LNCAP (cell line): ENCODE data around the gene TCEA2.

Experiments
- TF ChIP-seq, protein P1 (sequence below): fragments of 450-650 bp; IDR thresholded peaks from 2 replicates; pipeline ENCODE4 v1.5.1; 2017; ENCODE audit warnings: mild to moderate bottlenecking

Gene TCEA2

GRCh38 chr20:64062596-64063388, at the start of gene TCEA2:
Gene TCEA2 (plus strand): TSS chr20:64063198. CDS start chr20:64063313, 115 bp downstream.
- TF ChIP-seq, protein P1, sequence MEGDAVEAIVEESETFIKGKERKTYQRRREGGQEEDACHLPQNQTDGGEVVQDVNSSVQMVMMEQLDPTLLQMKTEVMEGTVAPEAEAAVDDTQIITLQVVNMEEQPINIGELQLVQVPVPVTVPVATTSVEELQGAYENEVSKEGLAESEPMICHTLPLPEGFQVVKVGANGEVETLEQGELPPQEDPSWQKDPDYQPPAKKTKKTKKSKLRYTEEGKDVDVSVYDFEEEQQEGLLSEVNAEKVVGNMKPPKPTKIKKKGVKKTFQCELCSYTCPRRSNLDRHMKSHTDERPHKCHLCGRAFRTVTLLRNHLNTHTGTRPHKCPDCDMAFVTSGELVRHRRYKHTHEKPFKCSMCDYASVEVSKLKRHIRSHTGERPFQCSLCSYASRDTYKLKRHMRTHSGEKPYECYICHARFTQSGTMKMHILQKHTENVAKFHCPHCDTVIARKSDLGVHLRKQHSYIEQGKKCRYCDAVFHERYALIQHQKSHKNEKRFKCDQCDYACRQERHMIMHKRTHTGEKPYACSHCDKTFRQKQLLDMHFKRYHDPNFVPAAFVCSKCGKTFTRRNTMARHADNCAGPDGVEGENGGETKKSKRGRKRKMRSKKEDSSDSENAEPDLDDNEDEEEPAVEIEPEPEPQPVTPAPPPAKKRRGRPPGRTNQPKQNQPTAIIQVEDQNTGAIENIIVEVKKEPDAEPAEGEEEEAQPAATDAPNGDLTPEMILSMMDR = no peak

GRCh38 chr20:64015635-64016034, 47.4 kb upstream of the TCEA2 start:
- TF ChIP-seq, protein P1 = no peak

GRCh38 chr20:64021124-64021975, 41.6 kb upstream of the TCEA2 start:
- TF ChIP-seq, protein P1 = no peak

DNA sequence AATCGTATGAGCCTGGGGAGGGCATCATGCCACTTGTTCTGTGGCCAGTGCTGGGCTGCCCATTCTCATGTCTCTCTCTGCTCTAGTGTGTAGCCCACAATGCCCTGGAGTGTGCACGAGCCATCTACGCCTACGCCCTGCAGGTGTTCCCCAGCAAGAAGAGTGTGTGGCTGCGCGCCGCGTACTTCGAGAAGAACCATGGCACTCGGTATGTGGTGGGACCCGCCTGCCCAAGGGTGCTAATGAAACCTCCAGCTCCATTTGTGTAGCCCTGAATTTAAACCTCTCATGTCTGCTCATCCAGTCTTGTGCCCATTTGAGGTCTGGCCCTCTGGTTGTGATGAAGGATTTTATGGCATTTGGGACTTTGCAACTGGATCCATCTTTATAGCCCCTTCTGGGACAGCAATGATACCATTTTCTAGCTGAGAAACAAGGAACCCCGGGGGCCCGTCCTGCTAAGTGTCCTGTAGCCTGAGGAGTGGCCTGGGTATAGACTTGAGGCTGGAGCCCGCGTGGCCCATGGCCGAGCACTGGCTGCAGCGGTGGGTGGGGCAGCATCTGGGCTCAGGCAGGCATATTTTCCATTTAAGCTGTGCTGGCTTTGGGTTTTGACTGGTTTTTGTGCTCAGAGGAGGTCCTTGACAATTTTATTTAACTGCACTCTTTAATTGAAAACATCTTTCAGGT, 40.2 kb upstream of the TCEA2 start:
- TF ChIP-seq, protein P1 = no peak

DNA sequence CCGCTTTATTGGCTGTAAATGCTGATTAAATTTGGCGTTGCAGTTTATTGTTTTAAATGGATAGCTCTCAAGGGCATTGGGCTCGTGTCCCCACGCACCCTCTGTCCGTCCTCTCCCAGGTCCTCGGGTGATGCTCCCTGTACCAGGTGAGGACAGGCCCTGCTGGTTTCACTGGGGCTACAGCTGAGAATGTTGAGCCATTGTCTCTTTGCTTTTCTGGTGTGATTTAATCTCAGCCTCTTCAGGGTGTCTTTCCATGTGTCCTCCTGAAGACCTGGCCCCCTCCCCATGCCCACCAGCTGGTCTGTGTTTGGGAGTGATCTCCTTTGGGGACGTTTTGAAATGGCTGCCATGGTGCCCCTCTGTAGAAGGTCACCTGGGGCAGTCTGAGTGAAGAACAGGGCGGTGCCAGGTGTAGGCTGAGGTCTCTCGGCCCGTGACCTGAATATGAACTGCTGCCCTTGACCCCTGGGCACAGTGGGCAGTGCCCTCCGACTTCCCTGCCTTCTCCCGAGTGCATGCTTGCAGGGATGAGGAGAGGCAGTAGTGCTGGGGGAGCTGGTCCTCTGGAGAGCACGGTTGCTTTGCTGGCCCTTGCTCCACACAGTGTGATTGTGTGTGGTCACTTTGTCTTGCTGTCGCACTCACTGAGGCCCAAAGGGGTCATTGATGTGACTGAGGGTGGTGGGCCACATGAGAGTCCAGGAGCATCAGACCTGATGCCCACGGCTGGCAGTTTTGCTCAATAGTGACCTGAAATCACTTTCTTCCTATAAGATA, 39.4 kb upstream of the TCEA2 start:
- TF ChIP-seq, protein P1 = no peak

DNA sequence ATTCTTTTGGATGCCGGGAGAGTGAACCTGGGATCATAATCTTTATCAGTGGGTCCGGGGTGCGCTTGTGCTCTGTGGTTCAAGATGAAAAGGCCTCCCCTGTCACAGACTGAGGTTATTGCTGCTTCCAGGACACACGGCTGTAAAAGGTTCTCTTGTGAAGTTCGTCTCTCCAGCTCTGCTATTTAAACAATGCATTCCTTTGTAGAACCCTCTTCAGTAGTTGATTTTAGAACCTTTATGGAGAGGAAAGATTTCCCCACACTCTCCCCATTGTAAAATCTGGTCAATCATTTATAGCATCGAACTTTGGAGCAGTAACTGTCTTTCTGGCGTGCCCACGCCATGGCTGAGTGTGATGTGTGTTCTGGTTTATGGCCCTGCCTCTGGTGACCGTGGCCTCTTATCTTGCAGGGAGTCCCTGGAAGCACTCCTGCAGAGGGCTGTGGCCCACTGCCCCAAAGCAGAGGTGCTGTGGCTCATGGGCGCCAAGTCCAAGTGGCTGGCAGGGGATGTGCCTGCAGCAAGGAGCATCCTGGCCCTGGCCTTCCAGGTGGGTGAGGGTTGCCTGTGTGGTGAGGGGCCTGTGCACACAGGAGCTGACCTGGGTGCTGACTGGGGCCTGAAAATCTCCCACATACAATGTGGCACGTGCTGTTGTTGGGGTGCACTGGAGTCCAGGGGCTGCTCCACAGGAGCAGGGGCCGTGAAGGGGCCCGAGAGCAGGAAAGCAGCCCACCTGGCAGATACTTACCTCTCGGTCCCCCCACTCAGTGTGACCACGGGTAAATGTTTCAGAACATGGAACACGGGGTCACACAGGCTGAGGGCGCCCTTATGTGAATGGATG, 38.6 kb upstream of the TCEA2 start:
- TF ChIP-seq, protein P1 = no peak
